ENCODE results near the gene UGT1A10.

UGT1A10 gene

GRCh38 chr2:233673896-233674295 lies 37.6 kb downstream of the UGT1A10 start:
- Mint-ChIP-seq H3K27ac (no peak overlapping the region), H3K4me3 (no peak overlapping the region), H3K27me3 (peaks cover 17% of the 10 kb centered on the region), H3K36me3 (peaks cover 3% of the 10 kb centered on the region), H3K9me3 (ENCODE audit: low read depth) (no peaks in the 10 kb centered on the region), H3K4me1 (ENCODE audit: low read depth) (no peaks in the 10 kb centered on the region)

GRCh38 chr2:233674314-233674713 lies 38.1 kb downstream of the UGT1A10 start:
- Mint-ChIP-seq H3K27me3 (peaks cover 17% of the 10 kb centered on the region), H3K27ac (no peak overlapping the region), H3K4me1 (ENCODE audit: low read depth) (no peaks in the 10 kb centered on the region), H3K36me3 (peaks cover 3% of the 10 kb centered on the region), H3K4me3 (no peak overlapping the region), H3K9me3 (ENCODE audit: low read depth) (no peaks in the 10 kb centered on the region)

- H3K36me3 Mint-ChIP-seq = peaks cover 3% of the 10 kb centered on the region
- H3K27me3 Mint-ChIP-seq = peaks cover 17% of the 10 kb centered on the region
- no peaks in the 10 kb centered on the region for H3K4me1 Mint-ChIP-seq (ENCODE audit: low read depth)
These were observed 38.7 kb downstream of the UGT1A10 start for GRCh38 chr2:233674995-233675394.

DNA sequence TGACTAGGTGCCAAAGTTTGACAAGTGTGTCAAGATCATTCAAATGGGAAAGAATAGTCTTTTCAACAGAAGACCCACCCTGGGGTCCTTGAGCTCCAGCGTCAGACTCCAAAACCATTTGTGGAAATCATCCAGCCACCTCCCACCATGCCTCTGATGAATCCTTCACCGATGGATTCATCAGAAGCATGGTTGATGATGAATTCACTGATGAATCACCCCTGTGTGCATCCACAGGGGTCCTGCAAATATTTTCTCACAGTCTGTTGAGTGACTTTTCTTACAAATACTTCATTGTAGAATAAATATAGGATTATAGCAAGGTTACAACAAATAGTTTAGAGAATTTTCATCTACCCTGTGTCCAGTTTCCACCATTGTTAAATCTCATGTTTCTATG lies 39.8 kb downstream of the UGT1A10 start:
- H3K27ac Mint-ChIP-seq = no peak overlapping the region
- no peaks in the 10 kb centered on the region for H3K36me3 Mint-ChIP-seq
- H3K9me3 Mint-ChIP-seq (ENCODE audit: low read depth) = no peaks in the 10 kb centered on the region
- no peaks in the 10 kb centered on the region for H3K4me1 Mint-ChIP-seq (ENCODE audit: low read depth)
- H3K4me3 Mint-ChIP-seq = no peak overlapping the region
- H3K27me3 Mint-ChIP-seq = peaks cover 12% of the 10 kb centered on the region

More at GRCh38 chr2:233674995-233675394, 38.7 kb downstream of the UGT1A10 start:
- Mint-ChIP-seq H3K9me3 (ENCODE audit: low read depth) (no peaks in the 10 kb centered on the region), H3K4me3 (no peak overlapping the region), H3K27ac (no peak overlapping the region)

- H3K4me1 Mint-ChIP-seq (ENCODE audit: low read depth) = no peaks in the 10 kb centered on the region
- no peaks in the 10 kb centered on the region for H3K36me3 Mint-ChIP-seq
- H3K4me3 Mint-ChIP-seq = no peak overlapping the region
- no peaks in the 10 kb centered on the region for H3K9me3 Mint-ChIP-seq (ENCODE audit: low read depth)
- no peak overlapping the region for H3K27ac Mint-ChIP-seq
- peaks cover 5% of the 10 kb centered on the region for H3K27me3 Mint-ChIP-seq
These were observed 42.9 kb downstream of the UGT1A10 start for GRCh38 chr2:233679196-233679595.

DNA sequence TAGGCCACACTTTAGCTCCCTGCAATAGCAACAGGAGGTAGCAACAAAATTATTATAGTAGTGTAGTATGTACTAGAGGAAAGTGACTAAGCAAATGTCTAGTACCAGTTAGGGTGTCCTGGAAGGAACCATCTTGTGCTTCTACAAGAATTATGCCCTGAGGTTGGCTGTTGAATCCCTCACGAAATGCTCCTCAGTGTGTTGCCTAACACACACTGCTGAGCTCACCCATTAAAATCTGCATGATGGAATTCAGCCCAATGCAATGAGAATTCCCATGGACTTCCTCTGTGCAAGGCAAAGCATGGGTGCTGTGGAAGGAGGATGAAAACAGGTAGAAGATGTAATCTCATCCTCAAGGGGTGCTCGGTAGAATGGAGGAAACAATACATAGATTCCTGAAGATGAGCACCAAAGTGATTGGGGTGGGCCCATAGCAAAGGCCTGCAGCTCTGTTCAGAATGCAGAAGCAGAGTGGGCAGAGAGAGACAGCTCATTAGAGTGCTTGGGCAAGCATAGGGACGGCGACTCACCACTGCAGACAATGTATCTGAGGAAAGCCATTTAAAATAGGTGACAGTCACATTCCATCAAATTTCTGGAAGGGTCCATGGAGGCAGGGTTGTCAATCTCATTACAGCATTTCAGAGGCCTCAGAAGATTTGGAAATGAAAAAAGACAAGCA lies 44.3 kb downstream of the UGT1A10 start:
- H3K9me3 Mint-ChIP-seq (ENCODE audit: low read depth) = no peaks in the 10 kb centered on the region
- no peaks in the 10 kb centered on the region for H3K36me3 Mint-ChIP-seq
- H3K4me1 Mint-ChIP-seq (ENCODE audit: low read depth) = no peaks in the 10 kb centered on the region
- no peak overlapping the region for H3K27ac Mint-ChIP-seq
- H3K27me3 Mint-ChIP-seq = peaks cover 5% of the 10 kb centered on the region
- H3K4me3 Mint-ChIP-seq = no peak overlapping the region

DNA sequence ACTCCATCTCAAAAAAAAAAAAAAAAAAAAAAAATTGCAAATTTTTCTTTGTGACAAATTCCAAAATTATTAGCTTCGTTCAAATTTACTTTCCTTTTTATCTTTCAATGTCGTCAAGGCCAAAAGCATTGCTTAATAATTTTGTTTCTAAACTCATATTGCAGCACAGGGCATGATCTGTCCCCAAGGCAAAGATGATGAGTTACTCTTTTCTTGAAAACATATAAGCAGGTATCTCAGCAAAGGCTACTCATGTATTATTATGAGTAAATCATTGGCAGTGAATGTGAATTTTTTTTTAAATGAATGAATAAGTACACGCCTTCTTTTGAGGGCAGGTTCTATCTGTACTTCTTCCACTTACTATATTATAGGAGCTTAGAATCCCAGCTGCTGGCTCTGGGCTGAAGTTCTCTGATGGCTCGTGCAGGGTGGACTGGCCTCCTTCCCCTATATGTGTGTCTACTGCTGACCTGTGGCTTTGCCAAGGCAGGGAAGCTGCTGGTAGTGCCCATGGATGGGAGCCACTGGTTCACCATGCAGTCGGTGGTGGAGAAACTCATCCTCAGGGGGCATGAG lies 45.4 kb downstream of the UGT1A10 start, which contains the start of gene UGT1A7:
UGT1A7 (plus strand) TSS at position 381 of the 579 bp plus-strand sequence; CDS start at position 418, 37 bp downstream.
- Mint-ChIP-seq H3K27ac (no peak within 1 kb of the TSS), H3K27me3 (peaks cover 3% of the 10 kb centered on the region), H3K4me3 (no peak within 1 kb of the TSS), H3K9me3 (ENCODE audit: low read depth) (no peaks in the 10 kb centered on the region), H3K36me3 (no peaks in the 10 kb centered on the region), H3K4me1 (ENCODE audit: low read depth) (no peaks in the 10 kb centered on the region)

- H3K4me1 Mint-ChIP-seq (ENCODE audit: low read depth) = no peaks in the 10 kb centered on the region
- H3K9me3 Mint-ChIP-seq (ENCODE audit: low read depth) = no peaks in the 10 kb centered on the region
- H3K27me3 Mint-ChIP-seq = peaks cover 7% of the 10 kb centered on the region
- H3K27ac Mint-ChIP-seq = no peak overlapping the region
- H3K4me3 Mint-ChIP-seq = no peak overlapping the region
- H3K36me3 Mint-ChIP-seq = no peaks in the 10 kb centered on the region
These were observed 48.4 kb downstream of the UGT1A10 start for GRCh38 chr2:233684640-233685039.

GRCh38 chr2:233686928-233687327 lies 50.7 kb downstream of the UGT1A10 start:
- H3K4me1 Mint-ChIP-seq (ENCODE audit: low read depth) = no peaks in the 10 kb centered on the region
- H3K9me3 Mint-ChIP-seq (ENCODE audit: low read depth) = no peaks in the 10 kb centered on the region
- no peak overlapping the region for H3K4me3 Mint-ChIP-seq
- H3K27me3 Mint-ChIP-seq = peaks cover 7% of the 10 kb centered on the region
- no peaks in the 10 kb centered on the region for H3K36me3 Mint-ChIP-seq
- no peak overlapping the region for H3K27ac Mint-ChIP-seq

- Mint-ChIP-seq H3K4me3 (no peak overlapping the region), H3K27ac (no peak overlapping the region), H3K27me3 (peaks cover 7% of the 10 kb centered on the region), H3K4me1 (ENCODE audit: low read depth) (no peaks in the 10 kb centered on the region), H3K9me3 (ENCODE audit: low read depth) (no peaks in the 10 kb centered on the region), H3K36me3 (no peaks in the 10 kb centered on the region)
These were observed 52.1 kb downstream of the UGT1A10 start for GRCh38 chr2:233688341-233688740.

GRCh38 chr2:233689031-233689430 lies 52.8 kb downstream of the UGT1A10 start:
- Mint-ChIP-seq H3K9me3 (ENCODE audit: low read depth) (no peaks in the 10 kb centered on the region), H3K4me1 (ENCODE audit: low read depth) (no peaks in the 10 kb centered on the region), H3K4me3 (no peak overlapping the region), H3K36me3 (no peaks in the 10 kb centered on the region), H3K27ac (no peak overlapping the region), H3K27me3 (peaks cover 7% of the 10 kb centered on the region)

GRCh38 chr2:233689501-233689900 lies 53.3 kb downstream of the UGT1A10 start:
- Mint-ChIP-seq H3K27ac (no peak overlapping the region), H3K27me3 (peaks cover 7% of the 10 kb centered on the region), H3K4me3 (no peak overlapping the region), H3K9me3 (ENCODE audit: low read depth) (no peaks in the 10 kb centered on the region), H3K36me3 (no peaks in the 10 kb centered on the region), H3K4me1 (ENCODE audit: low read depth) (no peaks in the 10 kb centered on the region)

GRCh38 chr2:233690444-233690843 lies 54.2 kb downstream of the UGT1A10 start:
- Mint-ChIP-seq H3K27me3 (peaks cover 7% of the 10 kb centered on the region), H3K4me1 (ENCODE audit: low read depth) (no peaks in the 10 kb centered on the region), H3K4me3 (no peak overlapping the region), H3K36me3 (no peaks in the 10 kb centered on the region), H3K27ac (no peak overlapping the region), H3K9me3 (ENCODE audit: low read depth) (no peaks in the 10 kb centered on the region)

DNA sequence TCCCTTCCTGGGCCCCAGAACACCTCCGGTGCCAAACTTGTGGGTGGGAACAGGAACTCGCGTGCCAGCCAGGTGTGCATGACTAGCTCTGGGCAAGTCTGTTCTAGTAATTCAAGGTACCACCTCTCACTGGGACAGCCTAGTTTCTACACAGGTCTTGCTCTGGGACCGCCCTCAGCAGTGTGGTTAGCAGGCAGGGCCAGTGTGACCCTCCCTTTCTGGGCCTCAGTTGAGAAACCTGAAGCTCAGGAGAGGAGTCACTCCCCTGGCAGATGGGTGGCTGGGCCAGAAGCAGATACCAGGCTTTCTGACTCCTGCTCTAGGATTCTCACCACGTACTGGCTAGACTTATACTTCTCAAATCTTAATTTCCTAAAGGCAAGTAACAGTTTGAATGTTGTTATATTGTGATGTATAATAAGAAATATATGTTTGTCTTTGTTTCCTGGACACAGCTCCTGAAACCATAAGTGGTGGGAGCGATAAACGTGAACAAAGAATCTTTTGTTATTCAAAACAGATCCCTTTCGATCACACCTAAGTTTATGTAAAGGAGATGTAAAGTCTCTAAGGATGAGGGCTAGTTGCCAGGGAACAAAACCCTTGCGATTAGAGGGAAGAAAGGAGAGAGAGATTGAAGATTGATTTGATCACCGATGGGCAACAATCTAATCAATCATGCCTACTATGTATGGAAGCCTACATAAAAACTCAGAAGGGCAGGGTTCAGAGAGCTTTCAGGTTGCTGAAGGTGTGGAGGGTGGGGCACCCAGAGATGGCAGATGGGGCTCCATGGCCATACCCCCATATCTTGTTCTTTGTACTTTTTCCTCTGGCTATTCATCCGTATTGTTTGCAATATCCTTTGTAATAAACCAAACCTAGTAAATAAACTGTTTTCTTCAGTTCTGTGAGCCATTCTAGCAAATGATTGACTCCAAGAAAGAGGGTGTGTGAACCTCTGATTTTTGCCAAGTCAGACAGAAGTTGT lies 55.5 kb downstream of the UGT1A10 start:
- H3K36me3 Mint-ChIP-seq = no peaks in the 10 kb centered on the region
- no peak overlapping the region for H3K27ac Mint-ChIP-seq
- peaks cover 4% of the 10 kb centered on the region for H3K27me3 Mint-ChIP-seq
- no peaks in the 10 kb centered on the region for H3K9me3 Mint-ChIP-seq (ENCODE audit: low read depth)
- H3K4me1 Mint-ChIP-seq (ENCODE audit: low read depth) = no peaks in the 10 kb centered on the region
- H3K4me3 Mint-ChIP-seq = no peak overlapping the region

GRCh38 chr2:233692648-233693047 lies 56.4 kb downstream of the UGT1A10 start, which contains the start of gene UGT1A6:
Gene UGT1A6, plus strand, starts transcription at chr2:233692890. Its CDS starts 115 bp downstream, at chr2:233693005.
- Mint-ChIP-seq H3K9me3 (ENCODE audit: low read depth) (no peaks in the 10 kb centered on the region), H3K27ac (no peak within 1 kb of the TSS)

More at GRCh38 chr2:233692648-233693047, 56.4 kb downstream of the UGT1A10 start, which contains the start of gene UGT1A6:
- Mint-ChIP-seq H3K4me1 (ENCODE audit: low read depth) (no peaks in the 10 kb centered on the region), H3K4me3 (no peak within 1 kb of the TSS), H3K36me3 (no peaks in the 10 kb centered on the region), H3K27me3 (peaks cover 3% of the 10 kb centered on the region)

All from activated naive CD8-positive, alpha-beta T cell (primary cell).